Activated CD4-positive, CD25-positive, alpha-beta regulatory T cell (primary cell): ENCODE data around the gene RHOT2.

ENCODE experiments used
- DNase-seq, 4 experiments: peaks; one replicate each; lab custom pipeline; 2025; lab: John Stamatoyannopoulos, UW

The RHOT2 gene

DNA sequence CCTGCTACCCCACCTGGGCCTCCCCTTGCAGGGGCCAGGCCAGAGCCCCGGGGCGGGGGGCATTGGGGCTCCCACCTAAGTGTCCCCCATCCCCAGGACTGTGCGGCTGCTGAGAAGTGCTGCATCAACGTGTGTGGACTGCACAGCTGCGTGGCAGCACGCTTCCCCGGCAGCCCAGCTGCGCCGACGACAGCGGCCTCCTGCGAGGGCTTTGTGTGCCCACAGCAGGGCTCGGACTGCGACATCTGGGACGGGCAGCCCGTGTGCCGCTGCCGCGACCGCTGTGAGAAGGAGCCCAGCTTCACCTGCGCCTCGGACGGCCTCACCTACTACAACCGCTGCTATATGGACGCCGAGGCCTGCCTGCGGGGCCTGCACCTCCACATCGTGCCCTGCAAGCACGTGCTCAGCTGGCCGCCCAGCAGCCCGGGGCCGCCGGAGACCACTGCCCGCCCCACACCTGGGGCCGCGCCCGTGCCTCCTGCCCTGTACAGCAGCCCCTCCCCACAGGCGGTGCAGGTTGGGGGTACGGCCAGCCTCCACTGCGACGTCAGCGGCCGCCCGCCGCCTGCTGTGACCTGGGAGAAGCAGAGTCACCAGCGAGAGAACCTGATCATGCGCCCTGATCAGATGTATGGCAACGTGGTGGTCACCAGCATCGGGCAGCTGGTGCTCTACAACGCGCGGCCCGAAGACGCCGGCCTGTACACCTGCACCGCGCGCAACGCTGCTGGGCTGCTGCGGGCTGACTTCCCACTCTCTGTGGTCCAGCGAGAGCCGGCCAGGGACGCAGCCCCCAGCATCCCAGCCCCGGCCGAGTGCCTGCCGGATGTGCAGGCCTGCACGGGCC is 35.2 kb upstream of the RHOT2 start:
- DNase-seq = no peak

DNA sequence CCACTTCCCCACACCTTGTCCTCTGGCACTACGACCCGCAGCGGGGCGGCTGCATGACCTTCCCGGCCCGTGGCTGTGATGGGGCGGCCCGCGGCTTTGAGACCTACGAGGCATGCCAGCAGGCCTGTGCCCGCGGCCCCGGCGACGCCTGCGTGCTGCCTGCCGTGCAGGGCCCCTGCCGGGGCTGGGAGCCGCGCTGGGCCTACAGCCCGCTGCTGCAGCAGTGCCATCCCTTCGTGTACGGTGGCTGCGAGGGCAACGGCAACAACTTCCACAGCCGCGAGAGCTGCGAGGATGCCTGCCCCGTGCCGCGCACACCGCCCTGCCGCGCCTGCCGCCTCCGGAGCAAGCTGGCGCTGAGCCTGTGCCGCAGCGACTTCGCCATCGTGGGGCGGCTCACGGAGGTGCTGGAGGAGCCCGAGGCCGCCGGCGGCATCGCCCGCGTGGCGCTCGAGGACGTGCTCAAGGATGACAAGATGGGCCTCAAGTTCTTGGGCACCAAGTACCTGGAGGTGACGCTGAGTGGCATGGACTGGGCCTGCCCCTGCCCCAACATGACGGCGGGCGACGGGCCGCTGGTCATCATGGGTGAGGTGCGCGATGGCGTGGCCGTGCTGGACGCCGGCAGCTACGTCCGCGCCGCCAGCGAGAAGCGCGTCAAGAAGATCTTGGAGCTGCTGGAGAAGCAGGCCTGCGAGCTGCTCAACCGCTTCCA is 34.4 kb upstream of the RHOT2 start:
- no peak for DNase-seq

DNA sequence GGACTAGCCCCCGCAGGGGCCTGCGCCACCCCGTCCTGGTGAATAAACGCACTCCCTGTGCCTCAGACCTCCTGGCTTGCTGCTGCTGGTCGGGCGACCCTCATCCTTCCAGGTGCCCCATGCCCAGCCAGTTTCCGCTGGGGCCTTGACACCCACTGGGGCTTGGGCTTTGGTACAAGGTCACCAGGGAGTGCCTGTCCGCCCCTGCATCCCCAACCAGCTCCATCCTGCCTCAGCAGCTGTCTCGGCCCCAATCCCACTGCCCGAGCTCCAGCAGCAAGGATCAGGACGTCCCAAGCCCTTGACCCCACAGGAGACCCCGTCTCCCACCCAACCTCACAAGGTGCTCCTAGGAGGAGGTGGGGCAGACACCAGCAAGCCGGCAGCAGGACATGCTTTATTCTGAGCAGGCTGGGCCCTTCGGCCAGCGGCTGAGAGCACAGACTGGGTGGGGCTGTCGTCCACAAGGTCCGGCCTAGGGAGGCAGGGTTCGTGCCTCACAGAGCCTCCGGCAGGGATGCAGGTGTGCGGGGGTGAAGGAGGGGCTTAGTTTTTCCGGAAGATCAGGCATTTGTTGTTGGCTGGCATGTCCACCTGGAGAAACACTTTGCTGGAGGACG is 33.8 kb upstream of the RHOT2 start:
- no peak for DNase-seq

DNA sequence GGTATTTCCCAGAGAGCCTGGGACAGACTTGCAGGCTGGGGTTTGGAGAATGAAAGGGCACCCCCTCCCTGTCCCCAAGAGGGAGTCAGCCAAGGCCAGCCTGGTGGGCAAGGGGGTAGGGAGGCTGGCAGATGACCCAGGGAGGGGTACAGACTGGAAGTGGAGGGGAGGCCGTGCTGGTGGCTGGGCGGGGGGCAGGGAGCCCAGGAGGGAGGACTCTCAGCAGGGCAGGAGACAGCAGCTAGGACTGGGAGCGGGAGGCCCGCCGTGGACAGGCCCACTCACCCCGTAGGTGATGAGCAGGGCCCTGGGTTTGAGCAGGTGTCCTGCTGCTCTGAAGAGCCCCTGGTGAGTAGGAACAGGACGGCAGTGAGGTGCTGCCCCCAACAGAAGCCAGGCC is 32.9 kb upstream of the RHOT2 start:
- no peak for DNase-seq

DNA sequence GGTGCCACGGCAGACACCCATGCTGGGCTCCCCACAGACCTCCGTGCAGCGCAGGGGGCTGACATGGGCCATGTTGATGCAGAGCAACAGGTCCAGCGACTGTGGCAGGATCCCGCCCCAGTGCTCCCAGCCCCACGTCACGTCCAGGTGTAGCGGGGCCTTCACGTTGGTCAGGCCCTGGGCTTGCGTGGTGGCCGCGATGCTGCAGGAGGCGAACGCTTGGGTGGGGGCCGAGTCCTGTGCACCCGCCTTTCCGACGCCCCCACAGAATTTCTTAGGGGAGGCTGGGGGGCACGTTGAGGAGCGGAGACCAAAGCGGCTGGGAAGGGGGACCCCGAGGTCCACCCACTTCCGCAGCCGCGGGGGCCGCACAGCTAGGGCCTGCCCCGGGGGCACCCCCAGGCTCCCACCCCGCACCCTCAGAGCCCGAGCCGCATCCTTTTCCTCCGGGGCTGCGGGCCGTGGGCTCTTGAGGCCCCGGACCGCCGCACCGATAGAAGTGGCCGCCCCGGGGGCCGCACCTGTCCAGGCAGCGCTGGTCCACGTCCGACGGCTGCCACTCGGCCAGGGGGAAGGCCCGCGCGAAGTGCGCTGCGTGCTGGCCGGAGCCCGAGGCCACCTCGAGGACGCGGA is 32.2 kb upstream of the RHOT2 start:
- peak in 1 of 4 experiments; percentile 23 for DNase-seq

DNA sequence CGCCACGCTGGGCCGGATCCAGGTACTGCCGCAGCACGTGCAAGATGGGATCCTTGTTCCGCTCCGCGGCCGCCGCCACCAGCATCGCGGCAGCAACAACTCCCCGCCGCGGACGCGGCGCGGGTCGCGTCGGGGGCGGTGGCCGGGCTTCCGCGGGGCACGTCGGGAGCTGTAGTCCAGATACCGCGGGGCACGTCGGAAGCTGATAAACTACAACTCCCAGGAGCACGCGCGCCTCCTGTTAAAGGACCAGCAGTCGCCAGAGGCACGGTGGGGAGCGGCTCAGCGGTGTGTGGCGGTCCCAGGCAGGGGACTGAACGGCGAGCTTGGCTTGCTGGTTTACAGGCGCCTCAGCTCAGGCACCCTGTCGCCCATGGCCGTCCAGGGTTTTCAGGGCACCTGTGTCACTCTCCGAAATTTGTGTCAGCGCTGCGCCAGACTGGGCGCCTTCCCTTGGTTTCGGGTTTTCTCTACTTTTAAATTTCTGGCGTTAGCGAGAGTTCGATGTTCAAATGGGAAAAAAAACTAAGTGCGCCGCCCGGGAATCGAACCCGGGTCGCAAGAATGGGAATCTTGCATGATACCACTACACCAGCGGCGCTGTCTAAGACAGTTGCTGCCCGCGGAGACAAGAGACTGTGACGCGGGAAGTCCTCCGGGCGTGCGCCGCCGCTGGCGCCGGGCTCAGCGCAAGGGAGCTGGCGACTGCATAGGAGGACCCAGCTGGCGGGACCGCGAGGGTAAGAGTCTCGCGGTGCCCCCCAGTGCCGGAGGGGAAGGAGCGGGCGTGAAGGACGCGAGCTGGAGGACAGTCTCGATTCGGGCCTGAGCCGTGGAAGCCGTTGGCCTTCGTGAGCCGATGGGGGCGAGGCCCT is 31.5 kb upstream of the RHOT2 start, which contains the start of gene METTL26:
Gene METTL26, minus strand, starts transcription at position 100 of the 875 bp plus-strand sequence. Its CDS starts 15 bp downstream, at position 85.
- peak; percentile 83 to 89 (median 86) for DNase-seq

DNA sequence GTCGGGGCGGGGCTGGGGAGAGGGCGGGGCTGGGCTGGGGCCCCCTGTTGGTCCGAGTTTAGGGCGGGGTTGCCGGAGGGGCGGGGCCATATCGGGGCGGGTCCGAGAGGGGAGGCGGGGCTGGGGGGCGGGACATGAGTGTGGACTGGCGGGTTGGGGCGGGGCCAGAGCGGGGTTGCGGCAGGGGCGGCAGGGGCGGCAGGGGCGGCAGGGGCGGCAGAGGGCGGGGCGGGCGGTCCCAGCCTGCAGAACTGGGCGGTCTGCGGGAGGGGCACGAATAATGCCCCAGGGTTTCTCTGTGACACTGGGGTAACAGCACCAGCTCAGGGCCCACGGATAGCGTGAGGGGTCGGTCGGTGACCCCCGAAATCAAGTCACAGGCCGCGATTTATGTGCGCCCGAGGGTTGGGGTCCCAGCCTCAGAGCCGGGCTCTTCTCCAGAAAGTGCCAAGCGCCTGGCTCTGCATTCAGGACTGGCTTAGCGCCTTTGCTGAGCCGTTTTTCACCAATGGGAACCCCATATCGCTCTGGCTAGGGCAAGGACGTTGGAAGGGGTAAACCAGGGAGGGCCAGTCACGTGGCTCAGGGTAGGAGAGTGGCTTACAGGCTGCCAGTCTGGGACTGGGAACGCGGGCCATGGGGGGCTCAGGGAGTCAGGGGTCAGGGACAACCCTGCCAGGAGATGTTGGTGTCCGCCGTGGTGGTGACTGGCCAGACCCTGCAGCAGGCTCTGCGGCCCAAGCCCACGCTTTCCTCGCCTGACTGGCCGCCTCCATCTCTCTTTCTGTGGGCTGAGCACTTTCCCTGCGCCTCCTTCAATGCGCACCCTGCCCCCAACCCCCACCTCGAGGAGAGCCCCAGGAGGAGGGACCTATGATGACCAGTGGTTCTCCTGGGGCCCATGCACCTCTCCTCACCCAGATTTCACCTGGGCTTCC is 30.6 kb upstream of the RHOT2 start:
- DNase-seq = peak; percentile 82 to 90 (median 87)

GRCh38 chr16:638034-638543 is 29.8 kb upstream of the RHOT2 start:
- no peak for DNase-seq

- DNase-seq = no peak
Measured at GRCh38 chr16:638836-639235, 29.1 kb upstream of the RHOT2 start.

DNA sequence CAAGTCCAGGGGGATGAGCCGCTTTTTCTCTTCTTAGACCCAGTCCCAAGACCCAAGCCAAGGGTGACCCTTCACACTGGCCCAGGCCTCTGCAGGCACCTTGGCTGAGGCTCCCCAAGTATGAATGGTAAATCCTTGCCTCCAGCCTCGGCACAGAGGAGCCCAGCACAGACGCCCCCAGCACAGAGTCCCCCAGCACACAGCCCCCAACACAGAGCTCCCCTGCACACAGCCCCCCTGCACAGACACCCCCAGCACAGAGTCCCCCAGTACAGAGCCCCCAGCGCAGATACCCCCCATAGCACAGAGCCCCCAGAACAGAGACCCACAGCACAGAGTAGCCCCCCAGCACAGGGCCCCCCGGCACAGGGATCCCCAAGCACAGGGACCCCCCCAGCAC is 27.3 kb upstream of the RHOT2 start:
- DNase-seq = no peak

DNA sequence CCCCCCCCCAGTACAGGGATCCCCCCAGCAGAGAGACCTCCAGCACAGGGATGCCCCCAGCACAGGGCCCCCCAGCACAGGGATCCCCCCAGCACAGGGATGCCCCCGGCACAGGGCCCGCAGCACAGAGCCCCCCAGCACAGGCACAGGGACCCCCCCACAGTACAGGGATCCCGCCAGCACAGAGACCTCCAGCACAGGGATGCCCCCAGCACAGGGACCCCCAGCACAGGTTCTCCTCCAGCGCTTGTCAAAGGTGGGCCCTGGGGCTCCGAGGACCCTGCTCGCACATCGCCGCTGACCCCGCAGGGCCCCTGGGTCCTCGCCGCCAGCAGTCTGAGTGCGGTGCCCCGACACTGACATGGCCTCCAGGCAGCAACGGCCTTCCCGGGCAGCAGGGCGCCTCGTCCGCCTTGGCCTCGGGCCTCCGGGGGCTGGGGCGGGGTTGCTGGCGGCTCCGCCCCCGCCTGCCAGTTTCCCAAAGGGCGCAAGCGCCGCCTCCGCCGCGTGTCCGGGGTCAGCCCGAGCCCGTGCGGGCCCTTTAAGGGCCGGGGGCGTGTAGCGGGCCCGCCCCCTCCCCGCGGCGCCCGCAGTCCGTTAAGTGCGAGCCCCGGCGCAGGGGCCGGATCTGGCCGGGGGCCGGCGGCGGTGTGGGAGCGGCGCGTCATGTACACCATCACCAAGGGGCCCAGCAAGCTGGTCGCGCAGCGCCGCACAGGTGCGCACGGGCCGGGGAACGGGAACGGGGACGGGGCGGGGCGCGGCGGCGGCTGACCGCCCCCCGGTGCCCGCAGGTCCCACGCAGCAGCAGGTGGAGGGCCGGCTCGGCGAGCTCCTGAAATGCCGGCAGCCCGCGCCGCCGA is 26.4 kb upstream of the RHOT2 start, which contains the start of gene MCRIP2:
Gene MCRIP2, plus strand, starts transcription at position 503 of the 863 bp plus-strand sequence. Its CDS starts 164 bp downstream, at position 667.
- DNase-seq = peak in 3 of 4 experiments; percentile 36 to 54 (median 44)

GRCh38 chr16:642189-643049 is 25.5 kb upstream of the RHOT2 start:
- no peak for DNase-seq

GRCh38 chr16:643050-643368 is 24.9 kb upstream of the RHOT2 start:
- no peak for DNase-seq

GRCh38 chr16:644556-644955 is 23.4 kb upstream of the RHOT2 start:
- no peak for DNase-seq

DNA sequence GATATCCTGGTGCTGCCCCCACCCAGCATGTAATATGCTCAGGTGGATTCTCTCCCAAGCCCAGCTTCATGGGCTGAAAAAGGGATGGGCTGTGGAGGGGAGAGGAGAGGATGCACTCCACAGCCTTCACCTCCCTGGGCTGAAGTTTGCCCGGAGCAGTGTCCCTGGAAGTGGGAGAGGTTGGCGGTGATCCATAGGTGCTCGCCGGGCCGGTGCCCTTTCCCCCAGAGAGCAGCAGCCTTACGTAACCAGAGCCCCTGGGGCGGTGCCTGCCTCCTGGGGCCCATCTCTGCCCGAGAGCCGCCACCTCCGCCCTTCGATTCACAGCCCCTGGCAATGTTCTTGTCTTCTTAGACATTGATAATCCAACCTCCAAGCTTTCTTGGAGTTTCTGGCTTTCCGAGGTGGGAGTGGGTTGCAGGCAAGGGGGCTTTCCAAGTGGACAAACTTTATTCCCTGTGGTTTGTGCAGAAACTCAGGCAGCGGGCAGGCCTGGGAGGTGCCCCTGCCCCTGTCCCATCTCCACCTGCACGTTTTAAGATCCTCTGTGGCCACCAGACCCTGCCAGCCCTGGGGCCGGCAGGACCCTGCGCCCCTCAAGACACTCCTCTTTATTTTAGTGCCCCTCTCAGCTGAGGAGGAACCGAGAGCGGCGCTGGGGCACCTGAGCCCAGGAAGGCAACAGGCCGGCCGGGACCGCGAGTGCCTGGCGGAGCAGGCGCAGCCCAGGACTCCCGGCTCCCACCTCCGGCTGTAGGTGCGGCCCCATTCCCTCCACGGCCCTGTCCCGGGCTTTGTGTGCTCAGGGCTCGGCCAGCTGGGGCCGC is 21.9 kb upstream of the RHOT2 start:
- no peak for DNase-seq

DNA sequence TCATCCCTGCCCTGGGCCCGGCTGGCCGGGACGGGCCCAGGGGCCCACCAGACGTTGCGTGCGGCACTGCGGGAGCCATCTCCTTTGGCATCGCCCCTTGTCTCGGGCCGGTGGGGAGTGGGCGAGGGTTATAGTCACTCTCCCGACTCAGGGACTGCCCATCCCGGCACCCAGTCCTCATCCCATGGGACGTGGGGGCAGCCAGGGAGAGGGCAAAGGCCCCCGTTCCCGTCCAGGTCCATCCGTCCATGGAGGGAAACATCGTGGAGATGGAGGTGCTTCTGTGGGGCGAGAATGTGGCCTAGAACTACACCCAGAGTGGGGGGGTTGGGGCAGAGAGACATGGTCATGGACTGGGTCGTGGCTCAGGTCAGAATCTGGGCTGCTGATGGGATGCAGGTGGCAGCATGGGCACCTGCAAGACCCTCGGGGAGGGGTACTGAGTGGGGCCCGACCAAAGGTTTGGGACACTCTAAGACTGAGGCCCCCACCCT is 21.2 kb upstream of the RHOT2 start:
- DNase-seq = no peak
